H7 (cell line): Measurements from ENCODE around the gene SLC4A5. TPM values are rescaled to one million over a fixed set of nuclear protein-coding genes. Genes with fewer than 3 reads are reported as not detected.

ENCODE experiments used
- DNase-seq: peaks from one replicate; pipeline ENCODE4 v3.0.0; 2012
- H3K27me3 ChIP-seq: 2 replicates; pipeline ENCODE4 v1.6.0; 2011; ENCODE audit warnings: mild to moderate bottlenecking, low read length; ENCODE audit not compliant: control insufficient read depth, insufficient read depth
- H3K36me3 ChIP-seq: replicated peaks from 2 replicates; pipeline ENCODE4 v1.5.1; 2011; ENCODE audit warnings: low read length; ENCODE audit not compliant: control insufficient read depth, insufficient read depth
- H3K4me3 ChIP-seq: 2 replicates; pipeline ENCODE4 v1.5.1; 2011; ENCODE audit warnings: low read depth, mild to moderate bottlenecking, control low read depth, low read length, moderate library complexity; ENCODE audit not compliant: insufficient read depth
- total RNA-seq: library from RNA; depleted of rRNA; stranded (reverse); fragments of >200 nt; shearing (Covaris generic); gene quantifications from 2 replicates; pipeline ENCODE4 v1.2.3, GENCODE V29; 2014; rRNA removed

Gene SLC4A5
- total RNA-seq: 0.90 and 1.1 TPM in 2 replicates

- Histone ChIP-seq H3K4me3 (no peak within 1 kb of the TSS), H3K27me3 (no peaks in the 10 kb centered on the region), H3K36me3 (no peaks in the 10 kb centered on the region)
- DNase-seq: no peak
Observed at GRCh38 chr2:74343316-74343715, at the start of gene SLC4A5. Gene SLC4A5, minus strand, starts transcription at chr2:74343416. Its CDS starts 28,393 bp downstream, at chr2:74315023.

GRCh38 chr2:74392449-74392743, 49.2 kb upstream of the SLC4A5 start:
- Histone ChIP-seq H3K4me3 (no peak overlapping the region), H3K27me3 (no peaks in the 10 kb centered on the region), H3K36me3 (no peaks in the 10 kb centered on the region; the same call in 1 of the 2 replicates)
- DNase-seq: no peak

- DNase-seq: peak; percentile 95
- no peaks in the 10 kb centered on the region for H3K27me3 ChIP-seq
- H3K4me3 ChIP-seq: peak overlapping the region; percentile 81
- no peaks in the 10 kb centered on the region; the same call in 1 of the 2 replicates for H3K36me3 ChIP-seq
Observed at GRCh38 chr2:74391580-74392448, 48.6 kb upstream of the SLC4A5 start.

- no peak for DNase-seq
- Histone ChIP-seq H3K27me3 (no peaks in the 10 kb centered on the region), H3K36me3 (no peaks in the 10 kb centered on the region; the same call in 1 of the 2 replicates), H3K4me3 (peak overlapping the region; percentile 81)
Observed at GRCh38 chr2:74391209-74391579, 48.0 kb upstream of the SLC4A5 start.

GRCh38 chr2:74390606-74391005, 47.4 kb upstream of the SLC4A5 start:
- no peaks in the 10 kb centered on the region; the same call in 1 of the 2 replicates for H3K36me3 ChIP-seq
- DNase-seq: no peak
- no peak overlapping the region for H3K4me3 ChIP-seq
- H3K27me3 ChIP-seq: no peaks in the 10 kb centered on the region

GRCh38 chr2:74387346-74387745, 44.1 kb upstream of the SLC4A5 start:
- Histone ChIP-seq H3K36me3 (peaks cover 6% of the 10 kb centered on the region), H3K4me3 (no peak overlapping the region), H3K27me3 (no peaks in the 10 kb centered on the region)
- DNase-seq: no peak

GRCh38 chr2:74385396-74385795, 42.2 kb upstream of the SLC4A5 start:
- peak; percentile 7 for DNase-seq
- Histone ChIP-seq H3K27me3 (no peaks in the 10 kb centered on the region), H3K36me3 (peaks cover 6% of the 10 kb centered on the region), H3K4me3 (no peak overlapping the region)

- H3K4me3 ChIP-seq: no peak overlapping the region
- H3K27me3 ChIP-seq: no peaks in the 10 kb centered on the region
- H3K36me3 ChIP-seq: peaks cover 6% of the 10 kb centered on the region
- DNase-seq: no peak
Observed at GRCh38 chr2:74384051-74384450, 40.8 kb upstream of the SLC4A5 start.

GRCh38 chr2:74383254-74383653, 40.0 kb upstream of the SLC4A5 start:
- no peak for DNase-seq
- H3K27me3 ChIP-seq: no peaks in the 10 kb centered on the region
- H3K4me3 ChIP-seq: no peak overlapping the region
- H3K36me3 ChIP-seq: peaks cover 6% of the 10 kb centered on the region

GRCh38 chr2:74381751-74382150, 38.5 kb upstream of the SLC4A5 start:
- Histone ChIP-seq H3K27me3 (no peaks in the 10 kb centered on the region), H3K36me3 (peaks cover 11% of the 10 kb centered on the region), H3K4me3 (no peak overlapping the region)
- no peak for DNase-seq

GRCh38 chr2:74379851-74380789, 36.9 kb upstream of the SLC4A5 start, which contains the start of gene DCTN1:
Gene DCTN1, minus strand, starts transcription at chr2:74380311. Its CDS starts 274 bp downstream, at chr2:74380037.
- H3K36me3 ChIP-seq: peaks cover 7% of the 10 kb centered on the region
- no peaks in the 10 kb centered on the region for H3K27me3 ChIP-seq
- H3K4me3 ChIP-seq: peak within 1 kb of the TSS; percentile 14; the same call in 1 of the 2 replicates
- peak; percentile 86 for DNase-seq

GRCh38 chr2:74378007-74378406, 34.8 kb upstream of the SLC4A5 start:
- DNase-seq: no peak
- Histone ChIP-seq H3K36me3 (peaks cover 5% of the 10 kb centered on the region), H3K27me3 (no peaks in the 10 kb centered on the region), H3K4me3 (no peak overlapping the region)

- Histone ChIP-seq H3K4me3 (no peak overlapping the region), H3K27me3 (no peaks in the 10 kb centered on the region), H3K36me3 (peaks cover 7% of the 10 kb centered on the region)
- no peak for DNase-seq
Observed at GRCh38 chr2:74375838-74376237, 32.6 kb upstream of the SLC4A5 start.

- Histone ChIP-seq H3K4me3 (peak overlapping the region; percentile 43), H3K27me3 (no peaks in the 10 kb centered on the region), H3K36me3 (peaks cover 17% of the 10 kb centered on the region)
- peak; percentile 98 for DNase-seq
Observed at GRCh38 chr2:74374509-74375205, 31.4 kb upstream of the SLC4A5 start.
